CD4-positive, alpha-beta T cell treated with Interleukin-17A for 1 hour (primary cell): Measurements from ENCODE around the gene USP34.
"Not testable (repeated sequence)": the region's sequence is repeated elsewhere in the genome, so short reads cannot be mapped to it uniquely, and the experiment has no call there.

Experiments used
- DNase-seq: peaks from one replicate; pipeline ENCODE4 v3.0.0-alpha.2; 2020

USP34 gene

DNA sequence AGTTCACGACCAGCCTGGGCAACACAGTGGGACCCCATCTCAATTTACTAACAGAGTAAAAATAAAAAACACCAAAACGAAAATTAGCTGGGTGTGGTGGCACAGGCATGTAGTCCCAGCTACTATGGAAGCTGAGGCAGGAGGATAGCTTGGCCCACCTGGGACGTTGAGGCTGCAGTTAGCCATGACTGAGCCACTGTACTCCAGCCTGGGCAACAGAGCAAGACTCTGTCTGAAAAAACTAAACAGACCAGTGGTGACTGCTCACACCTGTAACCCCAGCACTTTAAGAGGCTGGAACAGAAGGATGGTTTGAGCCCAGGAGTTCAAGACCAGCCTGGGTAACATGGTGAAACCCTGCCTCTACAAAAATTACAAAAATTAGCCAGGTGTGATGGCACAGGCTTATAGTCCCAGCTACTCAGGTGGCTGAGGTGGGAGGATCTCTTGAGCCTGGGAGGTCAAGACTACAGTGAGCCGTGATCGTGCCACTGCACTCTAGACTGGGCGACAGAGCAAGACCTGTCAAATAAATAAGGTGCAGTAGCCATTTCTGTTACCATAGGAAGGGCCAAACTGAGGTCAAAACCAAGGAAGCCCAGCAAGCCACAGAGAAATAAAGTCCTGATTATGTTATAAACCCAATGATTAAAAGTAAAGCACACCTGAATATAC, 14.0 kb downstream of the USP34 start:
- DNase-seq: no peak

- DNase-seq: no peak
These were observed 14.7 kb downstream of the USP34 start for GRCh38 chr2:61456070-61456745.

DNA sequence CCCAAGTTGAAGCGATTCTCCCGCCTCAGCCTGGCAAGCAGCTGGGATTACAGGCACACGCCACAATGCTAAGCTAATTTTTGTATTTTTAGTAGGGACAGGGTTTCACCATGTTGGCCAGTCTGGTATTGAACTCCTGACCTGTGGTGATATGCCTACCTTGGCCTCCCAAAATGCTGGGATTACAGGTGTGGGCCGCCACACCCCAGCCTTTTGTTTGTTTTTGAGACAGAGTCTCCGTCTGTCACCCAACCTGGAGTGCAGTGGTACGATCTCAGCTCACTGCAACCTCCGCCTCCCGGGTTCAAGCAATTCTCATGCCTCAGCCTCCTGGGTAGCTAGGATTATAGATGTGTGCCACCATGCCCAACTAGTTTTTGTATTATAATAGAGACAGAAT, 15.9 kb downstream of the USP34 start:
- DNase-seq: not testable (repeated sequence)

- DNase-seq: no peak
These were observed 16.5 kb downstream of the USP34 start for GRCh38 chr2:61454383-61454782.

DNA sequence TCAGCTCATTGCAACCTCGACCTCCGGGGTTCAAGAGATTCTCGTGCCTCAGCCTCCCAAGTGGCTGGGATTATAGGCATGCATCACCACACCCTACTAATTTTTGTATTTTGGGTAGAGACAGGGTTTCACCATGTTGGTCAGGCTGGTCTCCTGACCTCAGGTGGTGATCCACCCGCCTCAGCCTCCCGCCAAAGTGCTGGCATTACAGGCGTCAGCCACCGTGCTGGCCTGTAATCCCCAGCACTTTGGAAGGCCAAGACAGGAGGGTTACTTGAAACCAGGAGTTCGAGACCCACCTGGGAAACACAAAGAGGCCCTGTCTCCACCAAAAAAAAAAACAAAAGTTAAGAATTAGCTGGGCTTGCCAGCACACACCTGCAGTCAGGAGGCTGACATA, 18.5 kb downstream of the USP34 start:
- no peak for DNase-seq

GRCh38 chr2:61451178-61451577, 19.7 kb downstream of the USP34 start:
- no peak for DNase-seq

- peak; percentile 31 for DNase-seq
These were observed 20.7 kb downstream of the USP34 start for GRCh38 chr2:61450144-61450543.

- no peak for DNase-seq
These were observed 22.7 kb downstream of the USP34 start for GRCh38 chr2:61448229-61448628.

- DNase-seq: not testable (repeated sequence)
These were observed 23.9 kb downstream of the USP34 start for GRCh38 chr2:61446971-61447370.

GRCh38 chr2:61443342-61444041, 27.4 kb downstream of the USP34 start:
- no peak for DNase-seq

- no peak for DNase-seq
These were observed 31.5 kb downstream of the USP34 start for GRCh38 chr2:61439241-61440002.

DNA sequence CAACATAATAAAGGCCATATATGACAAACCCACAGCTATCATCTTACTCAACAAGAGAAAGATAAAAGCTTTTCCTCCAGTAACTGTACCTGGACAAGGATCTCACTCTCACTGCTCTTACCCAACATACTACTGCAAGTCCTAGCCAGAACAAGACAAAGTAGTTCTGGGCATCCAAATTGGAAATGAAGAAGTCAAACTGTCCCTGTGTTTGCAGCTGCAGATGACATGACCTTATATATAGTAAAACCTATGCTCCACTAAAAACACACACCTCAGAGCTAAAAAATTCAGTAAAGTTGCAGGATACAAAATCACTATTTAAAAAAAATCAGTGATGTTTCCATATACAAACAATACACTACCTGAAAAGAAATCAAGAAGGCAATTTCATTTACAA, 32.2 kb downstream of the USP34 start:
- no peak for DNase-seq

DNA sequence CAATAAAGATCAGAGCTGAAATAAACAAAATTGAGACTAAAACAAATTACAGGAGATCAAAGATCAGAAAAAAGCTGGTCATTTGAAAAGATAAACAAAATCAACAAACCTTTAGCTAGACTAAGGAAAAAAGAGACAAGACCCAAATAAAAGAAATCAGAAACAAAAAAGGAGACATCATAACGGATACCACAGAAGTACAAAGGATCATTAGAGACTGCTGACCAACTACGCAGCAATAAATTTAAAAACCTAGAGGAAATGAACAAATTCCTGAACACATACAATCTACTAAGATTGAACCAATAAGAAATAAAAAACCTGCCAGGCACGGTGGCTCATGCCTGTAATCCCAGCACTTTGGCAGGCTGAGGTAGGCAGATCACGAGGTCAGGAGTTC, 33.7 kb downstream of the USP34 start:
- no peak for DNase-seq

GRCh38 chr2:61436092-61436491, 34.8 kb downstream of the USP34 start:
- DNase-seq: no peak

DNA sequence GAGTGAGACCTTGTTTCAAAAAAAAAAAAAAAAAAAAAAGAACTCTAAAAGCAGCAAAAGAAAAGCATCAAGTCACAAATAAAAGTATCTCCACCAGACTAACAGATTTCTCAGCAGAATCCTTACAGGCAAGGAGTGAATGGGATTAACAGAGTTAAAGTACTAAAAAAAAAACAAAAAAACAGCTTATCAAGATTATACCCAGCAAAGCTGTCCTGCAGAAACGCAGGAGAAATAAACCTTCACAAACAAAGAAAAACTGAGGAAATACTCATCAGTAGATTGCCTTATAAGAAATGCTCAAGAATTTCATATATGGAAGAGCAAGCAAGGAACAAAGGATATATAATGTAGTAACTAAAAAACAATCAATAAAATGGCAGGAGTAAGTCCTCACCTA, 35.6 kb downstream of the USP34 start:
- no peak for DNase-seq

DNA sequence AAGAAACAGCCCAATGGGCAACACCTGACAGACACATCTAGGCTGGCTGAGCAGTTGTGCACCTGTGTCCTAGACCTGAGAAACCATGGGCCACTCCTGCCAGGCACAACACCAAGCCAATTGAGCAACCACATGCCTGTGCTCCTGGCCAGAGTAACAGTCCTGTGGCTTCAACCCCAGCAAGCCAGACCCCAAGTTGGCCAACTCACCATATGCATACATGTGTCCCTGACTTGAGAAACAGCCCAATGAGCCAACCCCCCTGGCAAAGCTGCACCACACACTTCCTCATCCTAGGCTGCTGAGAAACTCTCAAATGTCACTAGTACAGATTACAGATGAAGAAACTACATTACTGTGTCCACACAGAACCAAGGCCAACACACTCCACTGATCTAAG, 36.6 kb downstream of the USP34 start:
- DNase-seq: no peak

- DNase-seq: no peak
These were observed 37.3 kb downstream of the USP34 start for GRCh38 chr2:61433606-61434005.

- no peak for DNase-seq
These were observed 37.9 kb downstream of the USP34 start for GRCh38 chr2:61432990-61433389.

GRCh38 chr2:61431345-61431744, 39.5 kb downstream of the USP34 start:
- DNase-seq: no peak

- DNase-seq: peak; percentile 84
These were observed 44.5 kb downstream of the USP34 start for GRCh38 chr2:61426267-61426897.

DNA sequence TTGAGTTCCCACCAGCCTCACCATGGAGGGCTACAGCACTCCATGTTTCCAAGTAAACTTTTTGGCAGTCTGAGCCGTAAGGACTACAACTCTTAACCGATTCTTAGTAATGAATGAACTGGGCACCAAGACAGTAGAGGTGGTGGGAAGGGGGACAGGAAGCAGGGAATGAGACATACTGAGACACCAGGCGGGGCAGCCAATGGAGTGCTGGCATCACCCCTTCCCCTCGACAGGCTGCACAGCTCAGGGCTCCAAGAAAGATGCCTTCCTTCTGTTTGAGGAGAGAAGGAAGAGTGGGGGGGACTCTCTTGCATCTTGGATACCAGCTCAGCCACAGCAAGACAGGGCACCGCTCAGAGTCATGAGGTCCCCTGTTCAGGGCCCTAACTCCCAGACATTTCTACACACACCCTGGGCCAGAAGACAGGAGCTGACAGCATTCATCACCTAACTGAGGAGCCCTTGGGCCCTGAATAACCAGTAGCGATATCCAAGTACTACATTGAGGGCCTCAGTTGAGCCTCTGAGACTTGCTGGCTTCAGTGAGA, 45.2 kb downstream of the USP34 start:
- no peak for DNase-seq

- DNase-seq: no peak
These were observed 47.2 kb downstream of the USP34 start for GRCh38 chr2:61423714-61424113.

- DNase-seq: no peak
These were observed 49.3 kb downstream of the USP34 start for GRCh38 chr2:61421611-61422010.
